Fibroblast of the aortic adventitia (primary cell): ENCODE measurements around the gene IGLL5. TPM values are rescaled to one million over a fixed set of nuclear protein-coding genes. Genes with fewer than 3 reads are reported as not detected.

Experiments
- DNase-seq: peaks from one replicate; pipeline ENCODE4 v3.0.0-alpha.2; 2010; ENCODE audit warnings: low read depth
- H3K4me3 ChIP-seq: 2 replicates; pipeline ENCODE4 v1.5.1; 2011; ENCODE audit warnings: low read depth, mild to moderate bottlenecking, control low read depth, low read length, moderate library complexity
- total RNA-seq: library from RNA; depleted of rRNA; stranded (reverse); fragments of >200 nt; gene quantifications from 2 replicates; pipeline ENCODE4 v1.2.3, GENCODE V29; 2012; ENCODE audit warnings: low replicate concordance
- TF ChIP-seq, protein P1 (sequence below): IDR thresholded peaks from 2 replicates; pipeline ENCODE4 v1.5.1; 2011; ENCODE audit warnings: mild to moderate bottlenecking, low read length, control low read depth, inconsistent platforms; ENCODE audit not compliant: insufficient read depth

The IGLL5 gene
- total RNA-seq, 1 donor: not detected

DNA sequence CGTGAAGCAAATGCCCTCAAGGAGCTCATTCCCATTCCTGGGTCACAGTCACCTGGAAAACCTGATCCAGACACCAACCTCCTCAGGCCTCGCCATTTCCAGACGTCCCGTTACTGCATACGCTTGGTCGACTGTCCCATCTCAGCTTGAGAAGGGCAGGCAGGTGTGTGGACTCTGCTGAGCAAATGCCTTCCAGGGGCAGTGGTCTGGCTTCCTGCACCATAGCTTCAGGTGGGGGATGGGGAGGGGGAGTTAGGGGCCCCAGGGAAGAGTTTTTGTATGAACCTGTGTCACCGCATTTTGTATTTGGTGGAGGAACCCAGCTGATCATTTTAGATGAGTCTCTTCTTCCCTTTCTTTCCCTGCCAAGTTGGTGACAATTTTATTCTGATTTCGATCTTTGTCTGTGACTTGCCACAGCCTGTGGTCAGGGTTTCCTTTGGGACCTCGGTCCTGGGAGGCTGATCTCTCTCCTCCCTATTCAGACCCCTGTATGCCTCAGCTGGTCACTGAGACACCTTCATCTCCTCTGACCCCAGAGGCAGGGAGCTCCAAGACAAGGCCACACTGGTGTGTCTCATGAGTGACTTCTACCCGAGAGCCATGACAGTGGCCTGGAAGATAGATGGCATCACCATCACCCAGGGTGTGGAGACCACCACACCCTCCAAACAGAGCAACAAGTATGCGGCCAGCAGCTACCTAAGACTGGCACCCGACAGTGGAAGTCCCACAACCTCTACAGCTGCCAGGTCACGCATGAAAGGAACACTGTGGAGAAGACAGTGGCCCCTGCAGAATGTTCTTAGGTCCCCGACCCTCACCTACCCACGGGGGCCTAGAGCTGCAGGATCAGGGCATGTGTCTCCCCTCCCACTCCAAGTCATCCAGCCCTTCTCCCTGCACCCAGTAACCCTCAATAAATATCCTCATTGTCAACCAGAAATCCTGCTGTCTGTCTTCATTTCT, 22.9 kb downstream of the IGLL5 start:
- no peak for DNase-seq
- TF ChIP-seq, protein P1, sequence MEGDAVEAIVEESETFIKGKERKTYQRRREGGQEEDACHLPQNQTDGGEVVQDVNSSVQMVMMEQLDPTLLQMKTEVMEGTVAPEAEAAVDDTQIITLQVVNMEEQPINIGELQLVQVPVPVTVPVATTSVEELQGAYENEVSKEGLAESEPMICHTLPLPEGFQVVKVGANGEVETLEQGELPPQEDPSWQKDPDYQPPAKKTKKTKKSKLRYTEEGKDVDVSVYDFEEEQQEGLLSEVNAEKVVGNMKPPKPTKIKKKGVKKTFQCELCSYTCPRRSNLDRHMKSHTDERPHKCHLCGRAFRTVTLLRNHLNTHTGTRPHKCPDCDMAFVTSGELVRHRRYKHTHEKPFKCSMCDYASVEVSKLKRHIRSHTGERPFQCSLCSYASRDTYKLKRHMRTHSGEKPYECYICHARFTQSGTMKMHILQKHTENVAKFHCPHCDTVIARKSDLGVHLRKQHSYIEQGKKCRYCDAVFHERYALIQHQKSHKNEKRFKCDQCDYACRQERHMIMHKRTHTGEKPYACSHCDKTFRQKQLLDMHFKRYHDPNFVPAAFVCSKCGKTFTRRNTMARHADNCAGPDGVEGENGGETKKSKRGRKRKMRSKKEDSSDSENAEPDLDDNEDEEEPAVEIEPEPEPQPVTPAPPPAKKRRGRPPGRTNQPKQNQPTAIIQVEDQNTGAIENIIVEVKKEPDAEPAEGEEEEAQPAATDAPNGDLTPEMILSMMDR: no peak
- H3K4me3 ChIP-seq: no peak overlapping the region

DNA sequence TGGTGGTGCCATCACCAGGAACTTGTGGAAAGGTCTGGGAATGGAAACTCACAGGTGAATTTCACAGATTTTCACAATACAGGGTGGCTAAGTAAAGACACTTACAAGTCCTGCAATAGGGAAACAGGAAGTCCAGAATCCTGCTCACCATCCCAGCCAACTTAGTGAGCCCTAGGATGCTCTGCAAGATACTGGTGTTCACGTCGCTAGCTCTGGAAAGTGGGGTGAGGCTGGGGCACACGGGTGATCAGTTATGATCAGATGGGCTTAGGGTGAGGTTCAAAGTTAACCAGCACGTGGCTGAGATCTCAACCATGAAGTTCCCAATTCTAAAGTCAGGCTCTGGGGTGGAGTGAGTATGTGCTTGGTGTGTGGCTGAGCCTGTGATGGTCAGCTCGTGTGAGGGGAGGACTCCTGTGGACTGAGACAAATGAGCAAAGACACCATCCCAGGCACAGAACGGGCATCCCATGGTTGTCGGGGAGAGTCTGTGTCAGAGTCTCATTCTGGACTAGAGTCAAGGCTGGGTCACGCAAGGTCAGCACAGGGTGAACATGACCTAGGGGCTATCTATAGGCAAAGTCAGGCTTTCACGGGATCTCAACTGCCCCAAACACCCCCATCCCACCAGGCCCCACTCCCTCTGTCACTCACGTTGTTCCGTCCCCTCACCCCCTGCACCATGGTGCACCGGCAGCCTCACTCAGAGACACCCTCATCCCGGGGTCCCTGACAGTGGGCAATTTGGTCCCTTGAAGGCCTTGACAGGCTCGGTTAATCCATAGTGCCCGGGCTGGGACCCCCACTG, 23.9 kb downstream of the IGLL5 start:
- no peak for DNase-seq
- TF ChIP-seq, protein P1: no peak
- H3K4me3 ChIP-seq: no peak overlapping the region

DNA sequence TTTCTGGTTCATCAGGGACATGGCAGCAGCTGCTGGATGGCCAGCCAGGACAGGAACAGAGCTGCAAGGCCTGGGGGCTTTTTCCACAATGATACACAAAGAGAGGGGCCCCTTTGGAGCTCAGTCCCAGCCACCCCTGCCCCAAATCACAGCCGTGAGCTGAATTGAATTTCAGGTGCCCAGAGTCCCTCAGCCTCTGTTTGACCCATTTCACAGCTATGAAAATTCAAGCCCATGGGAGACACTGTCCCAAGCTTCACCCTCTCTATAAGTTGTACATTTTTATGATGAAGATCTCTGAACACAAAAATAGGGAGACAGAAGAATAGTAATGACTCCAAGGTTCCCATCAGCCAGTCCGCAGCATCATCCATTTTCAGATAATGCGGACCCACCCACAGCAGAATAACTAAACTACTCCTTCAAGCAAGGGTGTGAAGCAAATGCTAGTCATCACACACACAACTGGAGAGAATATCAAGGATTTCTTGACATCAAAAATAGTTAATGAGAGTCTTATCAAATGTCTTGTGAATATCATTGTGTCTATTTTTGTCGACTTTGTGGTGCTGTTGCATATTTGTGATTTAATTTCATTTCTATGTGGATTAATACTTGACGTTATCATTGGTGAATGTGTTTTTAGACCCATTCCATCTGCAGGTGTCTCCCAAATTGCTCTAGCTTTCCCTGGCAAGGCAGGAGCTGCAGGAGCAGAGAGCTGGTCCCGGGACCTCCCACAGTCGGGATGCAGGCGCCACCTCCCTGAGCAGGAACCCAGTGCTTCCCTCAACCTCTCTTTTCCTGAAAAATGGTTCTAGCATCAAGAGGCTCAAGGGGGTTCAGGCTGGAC, 24.7 kb downstream of the IGLL5 start:
- H3K4me3 ChIP-seq: no peak overlapping the region
- DNase-seq: no peak
- TF ChIP-seq, protein P1: no peak

- DNase-seq: no peak
- TF ChIP-seq, protein P1: no peak
- no peak overlapping the region for H3K4me3 ChIP-seq
Observed at GRCh38 chr22:22912988-22913253, 25.3 kb downstream of the IGLL5 start.

- no peak overlapping the region for H3K4me3 ChIP-seq
- TF ChIP-seq, protein P1: no peak
- DNase-seq: no peak
Observed at GRCh38 chr22:22913989-22914388, 26.4 kb downstream of the IGLL5 start.
